Measurements from ENCODE around the gene TCF19. TPM values are rescaled to one million over a fixed set of nuclear protein-coding genes. Genes with fewer than 3 reads are reported as not detected.

Gene TCF19
- polyA plus RNA-seq, 2 of the 4 experiments (the other 2 are of a cell fraction) = 7.4 to 11.2 TPM

GRCh38 chr6:31154436-31154835 lies 4.0 kb upstream of the TCF19 start:
- Histone ChIP-seq H3K27ac (no peak overlapping the region), H3K4me1 (peaks cover 13% of the 10 kb centered on the region; the same call in 2 of the 3 replicates), H3K9me3 (no peaks in the 10 kb centered on the region), H3K4me2 (no peak overlapping the region), H3K4me3 (no peak overlapping the region)
- CTCF ChIA-PET = interaction anchor here (1.2 kb wide), 1 partner anchor 212 kb away, joined by 4 read pairs; no protein-coding TSS in a partner anchor
- ATAC-seq = no peak
- no peak for TF ChIP-seq BCL3 (IDR thresholded peaks at IDR 0.05)
- TF ChIP-seq NFE2L2 (conservative IDR thresholded peaks at IDR 0.05; ENCODE audit: low read length) = no peak
- no peak for TF ChIP-seq HOXB13 (CRISPR knock-in tag; IDR thresholded peaks at IDR 0.05; ENCODE audit: low read depth)
- no peak for TF ChIP-seq ZC3H11A (IDR thresholded peaks at IDR 0.05)
- no peak for TF ChIP-seq SREBF2 (IDR thresholded peaks at IDR 0.05)
- no peak for TF ChIP-seq HDAC2 (IDR thresholded peaks at IDR 0.05)
- TF ChIP-seq CBX8 (IDR thresholded peaks at IDR 0.05) = no peak
- no peak for TF ChIP-seq E2F6 (IDR thresholded peaks at IDR 0.05; ENCODE audit: borderline replicate concordance, low read depth)
- TF ChIP-seq CHD4 (IDR thresholded peaks at IDR 0.05; ENCODE audit: borderline replicate concordance) = no peak
- no peak for TF ChIP-seq RAD21 (conservative IDR thresholded peaks at IDR 0.05 in 1 of 2, IDR thresholded peaks at IDR 0.05 in 1 of 2)
- no peak for TF ChIP-seq TP53 (CRISPR knock-in tag; IDR thresholded peaks at IDR 0.05)
- no peak for TF ChIP-seq TFCP2L1 (CRISPR knock-in tag; IDR thresholded peaks at IDR 0.05)
- no peak for DNase-seq (ENCODE audit: low read depth in 1 of 2, low spot score in 1 of 2)
- 98% methylated on average over 11 of the region's 15 CpGs for WGBS (ENCODE audit: missing lambda C conversion rate)
- POLR2A ChIA-PET = no interaction called here
- FAIRE-seq = no peak

- FAIRE-seq = no peak
- no peak for ATAC-seq
- H3K4me1 ChIP-seq = peaks cover 15% of the 10 kb centered on the region; the same call in 2 of the 3 replicates
- no peaks in the 10 kb centered on the region for H3K9me3 ChIP-seq
- TF ChIP-seq RFX5 (IDR thresholded peaks at IDR 0.05) = no peak
- no peak for TF ChIP-seq SREBF2 (IDR thresholded peaks at IDR 0.05)
- no peak for TF ChIP-seq JUN (IDR thresholded peaks at IDR 0.05)
- no peak for TF ChIP-seq EP300 (IDR thresholded peaks at IDR 0.05)
- no peak for TF ChIP-seq RCOR1 (IDR thresholded peaks at IDR 0.05; ENCODE audit: low read depth, low read length)
- TF ChIP-seq ATOH8 (CRISPR knock-in tag; IDR thresholded peaks at IDR 0.05; ENCODE audit: low read depth) = no peak
- TF ChIP-seq CBX8 (IDR thresholded peaks at IDR 0.05) = no peak
- H3K4me3 ChIP-seq = no peak overlapping the region
- POLR2A ChIA-PET = no interaction called here
- H3K27ac ChIP-seq = no peak overlapping the region
- CTCF ChIA-PET = interaction anchor here (1.4 to 2.0 kb wide), 2 partner anchors 19 to 36 kb away, joined by 4 to 9 read pairs; partner anchors contain the start of gene PSORS1C2
- peak overlapping the region; percentile 100; the same call in 2 of the 3 replicates for H3K4me2 ChIP-seq
- WGBS (ENCODE audit: missing lambda C conversion rate) = 89% methylated on average over 7 of the region's 7 CpGs
- no peak for DNase-seq (ENCODE audit: low read depth in 1 of 2, low spot score in 1 of 2)
Measured at GRCh38 chr6:31156641-31157040, 1.7 kb upstream of the TCF19 start.

GRCh38 chr6:31157513-31158139 lies 763 bp upstream of the TCF19 start, which contains the start of gene CCHCR1:
Gene CCHCR1 (minus strand): TSS chr6:31157802. CDS start chr6:31157600, 202 bp downstream.
- Histone ChIP-seq H3K27ac (peak within 1 kb of the TSS; percentile 90 to 94), H3K4me1 (peaks cover 15% of the 10 kb centered on the region; the same call in 2 of the 3 replicates), H3K4me3 (peak within 1 kb of the TSS; percentile 78), H3K4me2 (peak within 1 kb of the TSS; percentile 100), H3K9me3 (no peaks in the 10 kb centered on the region)
- ATAC-seq (peak; percentile 57 to 65; a peak in 5 of 6 replicates), DNase-seq (ENCODE audit: low read depth in 1 of 2, low spot score in 1 of 2) (no peak), FAIRE-seq (no peak)
- POLR2A ChIA-PET = interaction anchor here (1.0 kb wide), 1 partner anchor 20 kb away, joined by 3 read pairs; no protein-coding TSS in a partner anchor
- 15% methylated on average over 12 of the region's 14 CpGs for WGBS (ENCODE audit: missing lambda C conversion rate)
- TF ChIP-seq EHMT2 (IDR thresholded peaks at IDR 0.05; ENCODE audit: low read depth) (no peak), MAX (IDR thresholded peaks at IDR 0.05) (no peak), HMGXB4 (CRISPR knock-in tag; IDR thresholded peaks at IDR 0.05; ENCODE audit: borderline replicate concordance) (no peak), HDAC2 (IDR thresholded peaks at IDR 0.05) (no peak), PHF8 (IDR thresholded peaks at IDR 0.05; ENCODE audit: borderline replicate concordance, low read depth) (no peak), CBX2 (IDR thresholded peaks at IDR 0.05; ENCODE audit: borderline replicate concordance, low read depth) (no peak), POLR2A (IDR thresholded peaks at IDR 0.05; ENCODE audit: low read length) (no peak; the same call in 1 of the 2 replicates), TFCP2L1 (CRISPR knock-in tag; IDR thresholded peaks at IDR 0.05) (no peak), NFE2L2 (conservative IDR thresholded peaks at IDR 0.05; ENCODE audit: low read length) (no peak), RCOR1 (IDR thresholded peaks at IDR 0.05; ENCODE audit: low read depth, low read length) (no peak)
- CTCF ChIA-PET = interaction anchor here (0.7 to 1.0 kb wide), 2 partner anchors 11 to 20 kb away, joined by 3 read pairs; no protein-coding TSS in a partner anchor

Measured in A549 (cell line).